ENCODE results near the gene LRP8.

Gene LRP8

GRCh38 chr1:53259932-53260331, 67.9 kb downstream of the LRP8 start:
- Histone ChIP-seq H3K36me3 (ENCODE audit: control insufficient read depth in 1 of 2, insufficient read depth in 2 of 2, low read length in 2 of 2) (peaks cover 0 to 9% of the 10 kb centered on the region in 2 donors), H3K4me1 (ENCODE audit: control insufficient read depth in 1 of 2, insufficient read depth in 2 of 2, low read length in 2 of 2) (no peaks in the 10 kb centered on the region), H3K4me3 (ENCODE audit: low read depth in 1 of 2, low read length in 2 of 2) (no peak overlapping the region), H3K27ac (ENCODE audit: low read length) (no peak overlapping the region), H3K27me3 (ENCODE audit: low read depth, low read length) (no peaks in the 10 kb centered on the region), H3K9me3 (ENCODE audit: control insufficient read depth in 1 of 2, low read length in 2 of 2) (no peaks in the 10 kb centered on the region)

GRCh38 chr1:53258216-53258615, 69.7 kb downstream of the LRP8 start:
- no peaks in the 10 kb centered on the region for H3K27me3 ChIP-seq (ENCODE audit: low read depth, low read length)
- peaks cover 0 to 9% of the 10 kb centered on the region in 2 donors for H3K36me3 ChIP-seq (ENCODE audit: control insufficient read depth in 1 of 2, insufficient read depth in 2 of 2, low read length in 2 of 2)
- no peak overlapping the region for H3K27ac ChIP-seq (ENCODE audit: low read length)
- no peaks in the 10 kb centered on the region for H3K4me1 ChIP-seq (ENCODE audit: control insufficient read depth in 1 of 2, insufficient read depth in 2 of 2, low read length in 2 of 2)
- H3K4me3 ChIP-seq (ENCODE audit: low read depth in 1 of 2, low read length in 2 of 2) = no peak overlapping the region
- no peaks in the 10 kb centered on the region for H3K9me3 ChIP-seq (ENCODE audit: control insufficient read depth in 1 of 2, low read length in 2 of 2)

GRCh38 chr1:53257454-53258081, 70.3 kb downstream of the LRP8 start:
- Histone ChIP-seq H3K36me3 (ENCODE audit: control insufficient read depth in 1 of 2, insufficient read depth in 2 of 2, low read length in 2 of 2) (peaks cover 0 to 9% of the 10 kb centered on the region in 2 donors), H3K27ac (ENCODE audit: low read length) (peak overlapping the region; percentile 14)

GRCh38 chr1:53256511-53257453, 71.1 kb downstream of the LRP8 start:
- peak overlapping the region; percentile 14 for H3K27ac ChIP-seq (ENCODE audit: low read length)
- H3K27me3 ChIP-seq (ENCODE audit: low read depth, low read length) = no peaks in the 10 kb centered on the region
- no peak overlapping the region for H3K4me3 ChIP-seq (ENCODE audit: low read depth in 1 of 2, low read length in 2 of 2)
- H3K36me3 ChIP-seq (ENCODE audit: control insufficient read depth in 1 of 2, insufficient read depth in 2 of 2, low read length in 2 of 2) = peaks cover 0 to 9% of the 10 kb centered on the region in 2 donors
- no peaks in the 10 kb centered on the region for H3K4me1 ChIP-seq (ENCODE audit: control insufficient read depth in 1 of 2, insufficient read depth in 2 of 2, low read length in 2 of 2)
- H3K9me3 ChIP-seq (ENCODE audit: control insufficient read depth in 1 of 2, low read length in 2 of 2) = no peaks in the 10 kb centered on the region

More at GRCh38 chr1:53257454-53258081, 70.3 kb downstream of the LRP8 start:
- Histone ChIP-seq H3K27me3 (ENCODE audit: low read depth, low read length) (no peaks in the 10 kb centered on the region), H3K4me1 (ENCODE audit: control insufficient read depth in 1 of 2, insufficient read depth in 2 of 2, low read length in 2 of 2) (no peaks in the 10 kb centered on the region), H3K9me3 (ENCODE audit: control insufficient read depth in 1 of 2, low read length in 2 of 2) (no peaks in the 10 kb centered on the region), H3K4me3 (ENCODE audit: low read depth in 1 of 2, low read length in 2 of 2) (no peak overlapping the region)

- Histone ChIP-seq H3K4me1 (ENCODE audit: control insufficient read depth in 1 of 2, insufficient read depth in 2 of 2, low read length in 2 of 2) (no peaks in the 10 kb centered on the region), H3K9me3 (ENCODE audit: control insufficient read depth in 1 of 2, low read length in 2 of 2) (no peaks in the 10 kb centered on the region), H3K27me3 (ENCODE audit: low read depth, low read length) (no peaks in the 10 kb centered on the region), H3K27ac (ENCODE audit: low read length) (no peak overlapping the region), H3K4me3 (ENCODE audit: low read depth in 1 of 2, low read length in 2 of 2) (no peak overlapping the region), H3K36me3 (ENCODE audit: control insufficient read depth in 1 of 2, insufficient read depth in 2 of 2, low read length in 2 of 2) (no peaks in the 10 kb centered on the region)
These were observed 72.8 kb downstream of the LRP8 start for GRCh38 chr1:53255031-53255430.

- Histone ChIP-seq H3K4me1 (ENCODE audit: control insufficient read depth in 1 of 2, insufficient read depth in 2 of 2, low read length in 2 of 2) (no peaks in the 10 kb centered on the region), H3K27me3 (ENCODE audit: low read depth, low read length) (no peaks in the 10 kb centered on the region), H3K9me3 (ENCODE audit: control insufficient read depth in 1 of 2, low read length in 2 of 2) (no peaks in the 10 kb centered on the region), H3K36me3 (ENCODE audit: control insufficient read depth in 1 of 2, insufficient read depth in 2 of 2, low read length in 2 of 2) (no peaks in the 10 kb centered on the region), H3K4me3 (ENCODE audit: low read depth in 1 of 2, low read length in 2 of 2) (no peak overlapping the region), H3K27ac (ENCODE audit: low read length) (no peak overlapping the region)
These were observed 73.7 kb downstream of the LRP8 start for GRCh38 chr1:53254011-53254640.

- Histone ChIP-seq H3K36me3 (ENCODE audit: control insufficient read depth in 1 of 2, insufficient read depth in 2 of 2, low read length in 2 of 2) (no peaks in the 10 kb centered on the region), H3K27ac (ENCODE audit: low read length) (no peak overlapping the region), H3K4me1 (ENCODE audit: control insufficient read depth in 1 of 2, insufficient read depth in 2 of 2, low read length in 2 of 2) (no peaks in the 10 kb centered on the region), H3K4me3 (ENCODE audit: low read depth in 1 of 2, low read length in 2 of 2) (no peak overlapping the region), H3K27me3 (ENCODE audit: low read depth, low read length) (no peaks in the 10 kb centered on the region), H3K9me3 (ENCODE audit: control insufficient read depth in 1 of 2, low read length in 2 of 2) (no peaks in the 10 kb centered on the region)
These were observed 77.5 kb downstream of the LRP8 start for GRCh38 chr1:53250325-53250724.

- Histone ChIP-seq H3K9me3 (ENCODE audit: control insufficient read depth in 1 of 2, low read length in 2 of 2) (no peaks in the 10 kb centered on the region), H3K4me1 (ENCODE audit: control insufficient read depth in 1 of 2, insufficient read depth in 2 of 2, low read length in 2 of 2) (no peaks in the 10 kb centered on the region), H3K27ac (ENCODE audit: low read length) (no peak overlapping the region), H3K36me3 (ENCODE audit: control insufficient read depth in 1 of 2, insufficient read depth in 2 of 2, low read length in 2 of 2) (no peaks in the 10 kb centered on the region), H3K4me3 (ENCODE audit: low read depth in 1 of 2, low read length in 2 of 2) (no peak overlapping the region), H3K27me3 (ENCODE audit: low read depth, low read length) (no peaks in the 10 kb centered on the region)
These were observed 78.2 kb downstream of the LRP8 start for GRCh38 chr1:53249706-53250105.

- H3K4me1 ChIP-seq (ENCODE audit: control insufficient read depth in 1 of 2, insufficient read depth in 2 of 2, low read length in 2 of 2) = no peaks in the 10 kb centered on the region
- no peaks in the 10 kb centered on the region for H3K27me3 ChIP-seq (ENCODE audit: low read depth, low read length)
- H3K36me3 ChIP-seq (ENCODE audit: control insufficient read depth in 1 of 2, insufficient read depth in 2 of 2, low read length in 2 of 2) = no peaks in the 10 kb centered on the region
- no peaks in the 10 kb centered on the region for H3K9me3 ChIP-seq (ENCODE audit: control insufficient read depth in 1 of 2, low read length in 2 of 2)
- H3K27ac ChIP-seq (ENCODE audit: low read length) = no peak overlapping the region
- no peak overlapping the region for H3K4me3 ChIP-seq (ENCODE audit: low read depth in 1 of 2, low read length in 2 of 2)
These were observed 81.4 kb downstream of the LRP8 start for GRCh38 chr1:53246261-53247134.

- Histone ChIP-seq H3K27ac (ENCODE audit: low read length) (no peak overlapping the region), H3K27me3 (ENCODE audit: low read depth, low read length) (no peaks in the 10 kb centered on the region), H3K4me1 (ENCODE audit: control insufficient read depth in 1 of 2, insufficient read depth in 2 of 2, low read length in 2 of 2) (peaks cover under 1% of the 10 kb centered on the region in 2 donors), H3K9me3 (ENCODE audit: control insufficient read depth in 1 of 2, low read length in 2 of 2) (no peaks in the 10 kb centered on the region), H3K36me3 (ENCODE audit: control insufficient read depth in 1 of 2, insufficient read depth in 2 of 2, low read length in 2 of 2) (no peaks in the 10 kb centered on the region), H3K4me3 (ENCODE audit: low read depth in 1 of 2, low read length in 2 of 2) (no peak overlapping the region)
These were observed 83.7 kb downstream of the LRP8 start for GRCh38 chr1:53244141-53244540.

All from muscle layer of duodenum (tissue), 2 donors.